Liver (tissue), 9 donors: Measurements from ENCODE around the gene JDP2. TPM values are rescaled to one million over a fixed set of nuclear protein-coding genes. Genes with fewer than 3 reads are reported as not detected.

ENCODE experiments used
- DNase-seq: peaks from one replicate; pipeline ENCODE4 v3.0.0-alpha.2; 2017; ENCODE audit warnings: low spot score
- H3K27ac ChIP-seq, 2 donors: one replicate each; pipeline ENCODE4 v1.7.0; 2013; ENCODE audit warnings: inconsistent platforms in 2 of 2, low read length in 2 of 2, control low read depth in 1 of 2, low read depth in 1 of 2, mild to moderate bottlenecking in 1 of 2
- H3K27me3 ChIP-seq, 4 donors: one replicate each; pipeline versions ENCODE4 v1.6.1 to v1.7.0; 2013; ENCODE audit warnings: low read length in 3 of 4, inconsistent platforms in 1 of 4, mild to moderate bottlenecking in 1 of 4, moderate library complexity in 1 of 4; ENCODE audit not compliant: control insufficient read depth in 4 of 4, insufficient read depth in 4 of 4
- H3K36me3 ChIP-seq, 4 donors: one replicate each; pipeline versions ENCODE4 v1.6.1 to v1.7.0; 2013; ENCODE audit warnings: low read length in 3 of 4, mild to moderate bottlenecking in 3 of 4, low read depth in 1 of 4, moderate library complexity in 1 of 4; ENCODE audit not compliant: control insufficient read depth in 4 of 4, insufficient read depth in 3 of 4
- H3K4me1 ChIP-seq, 4 donors: one replicate each; pipeline versions ENCODE4 v1.6.1 to v1.7.0; 2013; ENCODE audit warnings: low read length in 3 of 4, mild to moderate bottlenecking in 3 of 4, moderate library complexity in 1 of 4; ENCODE audit not compliant: control insufficient read depth in 4 of 4, insufficient read depth in 4 of 4
- H3K4me3 ChIP-seq, 3 donors: one replicate each; pipeline versions ENCODE4 v1.6.1 to v1.7.0; 2013; ENCODE audit warnings: low read length in 3 of 3, control low read depth in 1 of 3, low read depth in 1 of 3, mild to moderate bottlenecking in 1 of 3
- H3K9ac ChIP-seq, 2 donors: one replicate each; pipeline ENCODE4 v1.7.0; 2013; ENCODE audit warnings: low read length in 2 of 2, mild to moderate bottlenecking in 2 of 2, moderate library complexity in 2 of 2, control low read depth in 1 of 2, low read depth in 1 of 2
- H3K9me3 ChIP-seq, 4 donors: one replicate each; pipeline versions ENCODE4 v1.6.1 to v1.7.0; 2013; ENCODE audit warnings: low read length in 3 of 4; ENCODE audit not compliant: control insufficient read depth in 4 of 4
- FOXA1 ChIP-seq: IDR thresholded peaks from 2 replicates; pipeline ENCODE4 v1.6.1; 2016; ENCODE audit warnings: antibody characterized with exemption
- FOXA2 ChIP-seq: IDR thresholded peaks from 2 replicates; pipeline ENCODE4 v1.6.1; 2016; ENCODE audit warnings: antibody characterized with exemption
- GABPA ChIP-seq, 2 donors: IDR thresholded peaks in 1 of 2; conservative IDR thresholded peaks in 1 of 2; 2 replicates each; pipeline ENCODE4 v1.6.1; 2016; ENCODE audit warnings: antibody characterized with exemption in 2 of 2, mild to moderate bottlenecking in 1 of 2, moderate library complexity in 1 of 2
- HNF4G ChIP-seq: IDR thresholded peaks from 2 replicates; pipeline ENCODE4 v1.6.1; 2016; ENCODE audit warnings: antibody characterized with exemption
- JUND ChIP-seq, 2 donors: IDR thresholded peaks; 2 replicates each; pipeline ENCODE4 v1.6.1; 2016; ENCODE audit warnings: antibody characterized with exemption in 2 of 2
- RAD21 ChIP-seq, 2 donors: IDR thresholded peaks; 2 replicates each; pipeline ENCODE4 v1.6.1; 2016; ENCODE audit warnings: antibody characterized with exemption in 2 of 2, mild to moderate bottlenecking in 2 of 2
- RXRA ChIP-seq, 2 donors: IDR thresholded peaks; 2 replicates each; pipeline ENCODE4 v1.6.1; 2017 to 2018; ENCODE audit warnings: antibody characterized with exemption in 2 of 2, mild to moderate bottlenecking in 1 of 2
- SP1 ChIP-seq: IDR thresholded peaks from 2 replicates; pipeline ENCODE4 v1.6.1; 2018; ENCODE audit warnings: antibody characterized with exemption, mild to moderate bottlenecking
- TAF1 ChIP-seq: conservative IDR thresholded peaks from 2 replicates; pipeline ENCODE4 v1.6.1; 2016; ENCODE audit warnings: antibody characterized with exemption, mild to moderate bottlenecking
- YY1 ChIP-seq: IDR thresholded peaks from 2 replicates; pipeline ENCODE4 v1.6.1; 2016; ENCODE audit warnings: antibody characterized with exemption, mild to moderate bottlenecking
- WGBS: extraction: QIAGEN DNeasy Blood & Tissue Kit; methylation state at CpG from one replicate; pipeline ENCODE4 v1.1.7; 2013; 5-methylcytosine and 5-hydroxymethylcytosine counted together
- polyA plus RNA-seq, 2 donors: library from polyadenylated mRNA; stranded (reverse) in 1 of 2; unstranded in 1 of 2; fragments of 200-250 nt in 1 of 2; fragments of >200 nt in 1 of 2; fragmentation: Nextera tagmentation in 1 of 2; extraction: Ambion mirVana in 1 of 2; gene quantifications; one replicate each; pipeline versions ENCODE4 v1.2.1 to v1.2.3, GENCODE V29; 2013 to 2015
- total RNA-seq, 2 donors: library from RNA; depleted of rRNA; stranded (reverse); fragments of >200 nt; gene quantifications; one replicate each; pipeline ENCODE4 v1.2.3, GENCODE V29; 2014
- TF ChIP-seq, protein P1 (sequence below): IDR thresholded peaks from 2 replicates; pipeline ENCODE4 v1.6.1; 2016; ENCODE audit warnings: antibody characterized with exemption, mild to moderate bottlenecking
- TF ChIP-seq, protein P2 (sequence below): fragments of 150-350 bp; IDR thresholded peaks from 2 replicates; pipeline ENCODE4 v1.5.1; 2017; ENCODE audit warnings: improper control_type of control experiment, low read depth, low read length; ENCODE audit not compliant: missing input control
- TF ChIP-seq, protein P3 (sequence below): IDR thresholded peaks from 2 replicates; pipeline ENCODE4 v1.6.1; 2016; ENCODE audit warnings: antibody characterized with exemption
- TF ChIP-seq, protein P4 (sequence below): IDR thresholded peaks from 2 replicates; pipeline ENCODE4 v1.6.1; 2016; ENCODE audit warnings: antibody characterized with exemption
- donor health status: healthy.
- donor health status: healthy.
- donor health status: healthy.
- donor health status: healthy.
- donor health status: healthy.

Gene JDP2
- total and polyA plus RNA-seq, 4 donors: 2.4 to 14.6 (median 8.7) TPM

DNA sequence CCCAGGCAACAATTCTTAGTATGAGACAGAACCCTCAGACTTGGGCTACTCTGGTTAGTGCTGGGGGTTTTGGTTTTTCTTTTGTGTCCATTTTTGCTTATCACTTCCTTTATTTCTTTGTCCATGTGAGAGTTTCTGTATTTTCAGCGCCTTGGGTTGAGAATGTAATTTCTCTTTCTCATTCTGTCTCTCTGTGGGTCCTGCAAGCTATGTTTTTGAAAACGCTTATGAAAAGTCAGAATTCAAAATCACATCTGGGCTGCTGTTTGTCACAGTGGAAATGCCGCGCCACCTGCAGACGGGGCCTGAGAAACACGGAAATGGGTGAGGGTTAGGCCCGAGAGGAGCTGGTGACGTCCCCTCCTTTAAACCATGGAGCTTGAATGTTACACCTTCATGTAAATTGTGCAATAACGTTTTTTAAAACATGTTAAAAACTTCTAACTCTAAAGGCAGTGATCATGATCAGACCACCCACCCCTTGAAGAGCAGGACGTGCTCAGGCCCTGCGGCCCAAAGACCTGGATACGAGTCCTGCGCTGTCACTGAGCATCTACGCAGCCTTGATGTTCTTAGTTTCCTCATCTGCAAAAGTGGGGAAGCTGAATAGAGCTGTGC lies 26.1 kb downstream of the JDP2 start:
- peaks cover 26 to 66% (median 53%) of the 10 kb centered on the region in 4 donors for H3K4me1 ChIP-seq
- H3K9ac ChIP-seq: no peak overlapping the region
- no peak for TF ChIP-seq FOXA1
- TF ChIP-seq RAD21 (IDR thresholded peaks at IDR 0.05): peak in 1 of 2 donors; percentile 6
- no peak for TF ChIP-seq RXRA (IDR thresholded peaks at IDR 0.05)
- TF ChIP-seq, protein P1, sequence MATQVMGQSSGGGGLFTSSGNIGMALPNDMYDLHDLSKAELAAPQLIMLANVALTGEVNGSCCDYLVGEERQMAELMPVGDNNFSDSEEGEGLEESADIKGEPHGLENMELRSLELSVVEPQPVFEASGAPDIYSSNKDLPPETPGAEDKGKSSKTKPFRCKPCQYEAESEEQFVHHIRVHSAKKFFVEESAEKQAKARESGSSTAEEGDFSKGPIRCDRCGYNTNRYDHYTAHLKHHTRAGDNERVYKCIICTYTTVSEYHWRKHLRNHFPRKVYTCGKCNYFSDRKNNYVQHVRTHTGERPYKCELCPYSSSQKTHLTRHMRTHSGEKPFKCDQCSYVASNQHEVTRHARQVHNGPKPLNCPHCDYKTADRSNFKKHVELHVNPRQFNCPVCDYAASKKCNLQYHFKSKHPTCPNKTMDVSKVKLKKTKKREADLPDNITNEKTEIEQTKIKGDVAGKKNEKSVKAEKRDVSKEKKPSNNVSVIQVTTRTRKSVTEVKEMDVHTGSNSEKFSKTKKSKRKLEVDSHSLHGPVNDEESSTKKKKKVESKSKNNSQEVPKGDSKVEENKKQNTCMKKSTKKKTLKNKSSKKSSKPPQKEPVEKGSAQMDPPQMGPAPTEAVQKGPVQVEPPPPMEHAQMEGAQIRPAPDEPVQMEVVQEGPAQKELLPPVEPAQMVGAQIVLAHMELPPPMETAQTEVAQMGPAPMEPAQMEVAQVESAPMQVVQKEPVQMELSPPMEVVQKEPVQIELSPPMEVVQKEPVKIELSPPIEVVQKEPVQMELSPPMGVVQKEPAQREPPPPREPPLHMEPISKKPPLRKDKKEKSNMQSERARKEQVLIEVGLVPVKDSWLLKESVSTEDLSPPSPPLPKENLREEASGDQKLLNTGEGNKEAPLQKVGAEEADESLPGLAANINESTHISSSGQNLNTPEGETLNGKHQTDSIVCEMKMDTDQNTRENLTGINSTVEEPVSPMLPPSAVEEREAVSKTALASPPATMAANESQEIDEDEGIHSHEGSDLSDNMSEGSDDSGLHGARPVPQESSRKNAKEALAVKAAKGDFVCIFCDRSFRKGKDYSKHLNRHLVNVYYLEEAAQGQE: no peak
- peak overlapping the region in 1 of 2 donors; percentile 88 for H3K27ac ChIP-seq
- H3K4me3 ChIP-seq: no peak overlapping the region
- 83% methylated on average over 14 of the region's 14 CpGs for WGBS
- no peaks in the 10 kb centered on the region for H3K27me3 ChIP-seq
- no peak for DNase-seq
- H3K9me3 ChIP-seq: no peaks in the 10 kb centered on the region
- H3K36me3 ChIP-seq: no peaks in the 10 kb centered on the region

DNA sequence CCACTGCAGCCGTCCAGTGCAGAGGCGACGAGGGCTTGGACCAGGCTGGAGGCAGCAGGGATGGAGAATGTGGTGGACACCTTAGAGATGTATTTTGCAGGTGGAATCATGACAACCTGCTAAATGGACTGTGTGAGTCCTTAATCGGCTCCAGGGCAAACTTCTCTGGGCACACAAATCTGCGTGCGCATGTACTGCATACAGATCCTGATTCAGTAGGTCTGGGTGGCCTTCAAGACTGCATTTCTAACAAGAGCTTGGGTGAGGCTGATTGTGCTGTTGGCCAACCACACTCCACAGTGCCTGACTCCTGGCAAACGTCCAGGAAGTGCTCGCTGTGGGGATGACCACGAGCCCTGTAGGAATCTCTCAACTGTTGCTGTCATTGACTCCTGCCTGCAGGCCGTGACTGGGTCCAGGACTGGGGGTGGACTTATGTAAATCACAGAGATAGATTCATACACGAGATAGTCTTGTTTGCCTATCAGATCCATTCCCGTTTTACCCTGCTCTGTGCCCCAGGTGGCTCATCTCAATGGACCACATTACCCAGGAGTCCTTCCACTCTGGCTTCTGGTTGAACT lies 27.2 kb downstream of the JDP2 start:
- DNase-seq: no peak
- 56% methylated on average over 12 of the region's 12 CpGs for WGBS
- Histone ChIP-seq H3K36me3 (no peaks in the 10 kb centered on the region), H3K9ac (no peak overlapping the region), H3K27ac (no peak overlapping the region), H3K9me3 (no peaks in the 10 kb centered on the region), H3K4me1 (peaks cover 26 to 65% (median 47%) of the 10 kb centered on the region in 4 donors), H3K27me3 (no peaks in the 10 kb centered on the region), H3K4me3 (no peak overlapping the region)
- TF ChIP-seq FOXA2 (no peak), JUND (IDR thresholded peaks at IDR 0.05) (no peak), RXRA (IDR thresholded peaks at IDR 0.05) (no peak), GABPA (IDR thresholded peaks at IDR 0.05 in 1 of 2, conservative IDR thresholded peaks at IDR 0.05 in 1 of 2) (no peak), FOXA1 (no peak), SP1 (no peak)
- TF ChIP-seq, protein P2, sequence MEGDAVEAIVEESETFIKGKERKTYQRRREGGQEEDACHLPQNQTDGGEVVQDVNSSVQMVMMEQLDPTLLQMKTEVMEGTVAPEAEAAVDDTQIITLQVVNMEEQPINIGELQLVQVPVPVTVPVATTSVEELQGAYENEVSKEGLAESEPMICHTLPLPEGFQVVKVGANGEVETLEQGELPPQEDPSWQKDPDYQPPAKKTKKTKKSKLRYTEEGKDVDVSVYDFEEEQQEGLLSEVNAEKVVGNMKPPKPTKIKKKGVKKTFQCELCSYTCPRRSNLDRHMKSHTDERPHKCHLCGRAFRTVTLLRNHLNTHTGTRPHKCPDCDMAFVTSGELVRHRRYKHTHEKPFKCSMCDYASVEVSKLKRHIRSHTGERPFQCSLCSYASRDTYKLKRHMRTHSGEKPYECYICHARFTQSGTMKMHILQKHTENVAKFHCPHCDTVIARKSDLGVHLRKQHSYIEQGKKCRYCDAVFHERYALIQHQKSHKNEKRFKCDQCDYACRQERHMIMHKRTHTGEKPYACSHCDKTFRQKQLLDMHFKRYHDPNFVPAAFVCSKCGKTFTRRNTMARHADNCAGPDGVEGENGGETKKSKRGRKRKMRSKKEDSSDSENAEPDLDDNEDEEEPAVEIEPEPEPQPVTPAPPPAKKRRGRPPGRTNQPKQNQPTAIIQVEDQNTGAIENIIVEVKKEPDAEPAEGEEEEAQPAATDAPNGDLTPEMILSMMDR: no peak

DNA sequence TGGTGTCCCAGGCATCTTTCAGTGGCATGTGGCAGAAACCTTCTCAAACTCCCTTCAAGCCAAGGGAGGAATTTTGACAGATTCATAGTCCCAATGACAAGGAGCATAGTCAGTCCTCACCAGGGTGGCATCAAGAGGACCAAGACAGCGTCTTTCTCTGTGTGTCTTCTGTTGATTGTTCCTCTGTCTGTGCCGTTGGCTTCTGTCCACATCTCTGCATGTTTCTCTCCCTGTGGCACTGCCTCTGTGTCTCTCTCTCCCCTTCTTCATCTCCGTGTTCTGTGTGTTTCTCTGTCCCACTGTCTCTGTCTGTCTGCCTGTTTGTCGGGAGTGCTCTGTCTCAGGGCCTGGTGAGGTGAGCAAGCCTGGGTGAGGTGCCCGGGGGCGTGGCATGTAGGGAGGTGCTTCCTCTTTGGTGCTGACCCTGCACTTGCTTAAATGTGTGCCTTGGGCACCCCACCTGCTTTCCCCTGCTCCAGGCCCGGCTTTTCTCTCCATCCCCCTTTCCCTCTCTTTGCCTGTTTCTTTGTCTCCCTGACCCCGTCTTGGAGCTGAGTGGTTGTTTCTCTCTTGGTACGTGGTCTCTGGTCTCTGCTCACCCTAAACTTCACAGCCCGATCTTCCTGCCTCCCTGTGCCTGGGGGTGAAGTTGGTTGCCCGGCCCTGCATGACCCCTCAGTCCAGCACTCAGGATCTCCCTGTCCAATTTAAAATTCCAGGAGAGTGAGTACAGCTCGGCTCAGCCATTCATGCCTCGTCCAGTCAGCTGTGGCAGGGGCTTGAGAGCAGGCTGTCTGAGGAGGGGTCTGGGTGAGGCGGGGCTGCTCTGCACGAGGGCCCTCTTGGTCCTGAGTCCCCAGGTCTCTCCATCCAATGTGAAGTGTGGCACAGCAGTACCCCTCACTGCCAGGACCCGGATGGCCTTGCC lies 28.5 kb downstream of the JDP2 start:
- H3K27ac ChIP-seq: no peak overlapping the region
- H3K36me3 ChIP-seq: no peaks in the 10 kb centered on the region
- 86% methylated on average over 16 of the region's 16 CpGs for WGBS
- H3K27me3 ChIP-seq: no peaks in the 10 kb centered on the region
- H3K4me3 ChIP-seq: no peak overlapping the region
- TF ChIP-seq TAF1 (no peak), SP1 (no peak), YY1 (no peak), JUND (IDR thresholded peaks at IDR 0.05) (no peak), FOXA2 (no peak), HNF4G (no peak)
- TF ChIP-seq, protein P2: no peak
- TF ChIP-seq, protein P3, sequence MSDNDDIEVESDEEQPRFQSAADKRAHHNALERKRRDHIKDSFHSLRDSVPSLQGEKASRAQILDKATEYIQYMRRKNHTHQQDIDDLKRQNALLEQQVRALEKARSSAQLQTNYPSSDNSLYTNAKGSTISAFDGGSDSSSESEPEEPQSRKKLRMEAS: no peak
- TF ChIP-seq, protein P4, sequence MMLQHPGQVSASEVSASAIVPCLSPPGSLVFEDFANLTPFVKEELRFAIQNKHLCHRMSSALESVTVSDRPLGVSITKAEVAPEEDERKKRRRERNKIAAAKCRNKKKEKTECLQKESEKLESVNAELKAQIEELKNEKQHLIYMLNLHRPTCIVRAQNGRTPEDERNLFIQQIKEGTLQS: no peak
- no peaks in the 10 kb centered on the region for H3K9me3 ChIP-seq
- H3K4me1 ChIP-seq: peaks cover 21 to 57% (median 37%) of the 10 kb centered on the region in 4 donors
- no peak for DNase-seq
- H3K9ac ChIP-seq: no peak overlapping the region
